ENCODE measurements around the gene HSD17B4.
"Not testable (repeated sequence)": the region's sequence is repeated elsewhere in the genome, so short reads cannot be mapped to it uniquely, and the experiment has no call there.

Gene HSD17B4

DNA sequence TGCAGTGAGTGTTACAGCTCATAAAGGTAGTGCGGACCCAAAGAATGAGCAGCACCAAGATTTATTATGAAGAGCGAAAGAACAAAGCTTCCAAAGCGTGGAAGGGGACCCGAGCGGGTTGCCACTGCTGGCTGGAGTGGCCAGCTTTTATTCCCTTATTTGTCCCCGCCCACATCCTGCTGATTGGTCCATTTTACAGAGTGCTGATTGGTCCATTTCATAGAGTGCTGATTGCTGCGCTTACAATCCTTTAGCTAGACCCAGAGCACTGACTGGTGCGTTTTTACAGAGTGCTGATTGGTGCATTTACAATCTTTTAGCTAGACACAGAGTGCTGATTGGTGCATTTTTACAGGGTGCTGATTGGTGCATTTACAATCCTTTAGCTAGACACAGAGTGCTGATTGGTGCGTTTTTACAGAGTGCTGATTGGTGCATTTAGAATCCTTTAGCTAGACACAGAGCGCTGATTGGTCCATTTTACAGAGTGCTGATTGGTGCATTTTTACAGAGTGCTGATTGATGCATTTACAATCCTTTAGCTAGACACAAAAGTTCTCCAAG is 19.5 kb upstream of the HSD17B4 start:
- not testable (repeated sequence) for DNase-seq

DNA sequence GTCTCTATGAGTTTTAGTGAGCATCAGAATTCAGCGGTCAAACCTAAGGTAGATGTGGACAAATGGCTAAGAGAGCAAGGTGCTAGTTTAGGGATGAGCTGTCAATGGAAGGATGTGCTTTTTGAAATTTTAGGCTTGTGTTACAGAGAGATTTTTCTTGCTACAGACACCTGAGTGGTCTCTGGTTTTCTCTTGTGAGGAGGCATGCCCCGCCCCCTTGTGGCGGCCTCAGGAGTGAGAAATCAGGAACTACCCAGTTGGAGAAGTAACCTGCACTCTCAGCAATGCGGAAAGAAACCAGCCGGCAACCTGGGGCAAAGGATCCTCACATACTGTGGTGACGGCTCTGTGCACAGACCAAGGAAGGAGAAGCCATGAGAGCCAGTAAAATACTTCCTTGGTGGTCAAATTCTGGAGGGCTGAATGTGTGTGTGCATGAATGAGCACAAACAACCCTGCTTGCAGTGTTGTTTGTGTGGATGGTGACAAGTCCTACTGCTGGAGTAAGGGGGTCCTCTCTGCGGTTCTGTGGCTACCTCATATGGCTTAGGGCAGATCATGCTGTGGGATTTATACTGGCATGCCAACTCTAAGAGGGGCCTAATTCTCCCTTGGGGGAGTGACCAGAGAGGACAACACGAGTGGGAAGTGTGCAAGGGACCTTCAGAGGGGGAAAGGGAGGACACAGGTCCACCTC is 16.7 kb upstream of the HSD17B4 start:
- DNase-seq, result peak; percentile 89

DNA sequence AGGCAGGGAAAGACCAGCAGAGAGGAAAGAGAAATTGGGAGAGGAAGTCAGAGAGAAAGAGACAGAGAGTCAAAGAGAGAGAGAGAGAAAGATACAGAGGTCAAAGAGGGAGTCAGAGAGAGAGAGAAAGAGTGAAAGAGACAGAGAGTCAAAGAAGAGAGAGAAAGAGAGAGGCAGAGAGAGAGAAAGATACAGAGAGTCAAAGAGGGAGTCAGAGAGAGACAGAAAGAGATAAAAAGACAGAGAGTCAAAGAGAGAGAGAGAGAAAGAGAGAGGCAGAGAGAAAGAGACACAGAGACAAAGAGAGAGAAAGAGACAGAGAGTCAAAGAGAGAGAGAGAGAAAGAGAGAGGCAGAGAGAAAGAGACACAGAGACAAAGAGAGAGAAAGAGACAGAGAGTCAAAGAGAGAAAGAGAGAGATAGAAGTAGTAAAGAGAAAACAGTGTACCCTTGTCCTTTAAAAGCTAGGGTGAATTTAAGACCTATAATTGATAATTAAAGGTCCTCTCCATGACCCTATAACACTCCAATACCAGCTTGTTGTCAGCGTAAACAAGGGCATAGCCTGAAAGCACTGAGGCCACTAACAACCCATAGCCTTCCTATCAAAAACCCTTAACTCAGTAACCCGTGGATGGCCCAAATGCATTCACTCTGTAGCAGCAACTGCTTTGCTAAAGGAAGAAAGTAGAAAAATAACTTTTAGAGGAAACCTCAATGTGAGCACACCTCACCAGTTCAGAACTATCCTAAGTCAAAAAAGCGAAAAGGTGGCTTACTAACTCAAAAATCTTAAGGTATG is 14.3 kb upstream of the HSD17B4 start:
- DNase-seq, result peak; percentile 43

GRCh38 chr5:119438587-119438917 is 13.7 kb upstream of the HSD17B4 start:
- peak; percentile 89 for DNase-seq

DNA sequence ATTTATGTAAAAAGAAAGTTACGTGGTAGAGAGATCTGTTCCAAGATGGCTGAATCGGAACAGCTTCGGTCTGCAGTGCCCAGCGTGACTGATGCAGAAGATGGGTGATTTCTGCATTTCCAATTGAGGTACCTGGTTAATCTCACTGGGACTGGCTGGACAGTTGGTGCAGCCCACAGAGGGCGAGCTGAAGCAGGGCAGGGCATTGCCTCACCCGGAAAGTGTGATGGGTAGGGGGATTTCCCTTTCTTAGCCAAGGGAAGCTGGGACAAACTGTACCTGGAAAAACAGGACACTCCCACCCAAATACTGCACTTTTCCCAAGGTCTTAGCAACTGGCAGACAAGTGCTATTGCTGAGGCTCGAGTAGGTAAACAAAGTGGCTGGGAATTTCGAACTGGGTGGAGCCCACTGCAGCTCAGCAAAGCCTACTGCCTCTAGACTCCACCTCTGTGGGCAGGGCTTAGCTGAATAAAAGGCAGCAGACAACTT is 13.1 kb upstream of the HSD17B4 start:
- peak; percentile 63 for DNase-seq

- DNase-seq, result not testable (repeated sequence)
These were observed 12.7 kb upstream of the HSD17B4 start for GRCh38 chr5:119439632-119440031.

GRCh38 chr5:119444643-119445042 is 7.7 kb upstream of the HSD17B4 start:
- not testable (repeated sequence) for DNase-seq

GRCh38 chr5:119445544-119445943 is 6.8 kb upstream of the HSD17B4 start:
- DNase-seq, result no peak

GRCh38 chr5:119449882-119450281 is 2.4 kb upstream of the HSD17B4 start:
- no peak for DNase-seq

GRCh38 chr5:119450627-119451026 is 1.7 kb upstream of the HSD17B4 start:
- peak; percentile 44 for DNase-seq

GRCh38 chr5:119451561-119451960 is 736 bp upstream of the HSD17B4 start:
- DNase-seq, result no peak

- no peak for DNase-seq
These were observed 281 bp upstream of the HSD17B4 start for GRCh38 chr5:119452060-119452372.

GRCh38 chr5:119453040-119453373 is 710 bp downstream of the HSD17B4 start:
- DNase-seq, result peak; percentile 74

GRCh38 chr5:119454171-119454570 is 1.9 kb downstream of the HSD17B4 start:
- no peak for DNase-seq

GRCh38 chr5:119458911-119459632 is 6.8 kb downstream of the HSD17B4 start:
- DNase-seq, result no peak

GRCh38 chr5:119465640-119466039 is 13.3 kb downstream of the HSD17B4 start:
- DNase-seq, result no peak

DNA sequence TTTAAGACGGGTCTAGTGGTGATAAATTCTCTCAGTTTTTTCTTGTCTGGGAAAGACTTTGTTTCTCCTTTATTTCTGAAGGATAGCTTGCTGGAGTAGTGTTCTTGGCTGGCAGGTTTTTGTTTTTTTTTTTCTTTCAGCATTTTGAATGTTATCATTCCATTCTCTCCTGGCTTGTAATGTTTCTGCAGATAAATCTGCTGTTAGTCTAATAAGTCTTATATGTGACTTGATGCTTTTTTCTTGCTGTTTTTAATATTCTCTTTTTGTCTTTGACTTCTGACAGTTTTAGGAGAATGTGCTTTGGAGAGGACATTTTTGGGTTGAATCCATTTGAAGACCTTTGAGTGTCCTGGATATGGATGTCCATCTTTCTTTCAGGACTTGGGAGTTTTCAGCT is 16.0 kb downstream of the HSD17B4 start:
- peak; percentile 18 for DNase-seq

GRCh38 chr5:119470105-119470763 is 17.9 kb downstream of the HSD17B4 start:
- no peak for DNase-seq

DNA sequence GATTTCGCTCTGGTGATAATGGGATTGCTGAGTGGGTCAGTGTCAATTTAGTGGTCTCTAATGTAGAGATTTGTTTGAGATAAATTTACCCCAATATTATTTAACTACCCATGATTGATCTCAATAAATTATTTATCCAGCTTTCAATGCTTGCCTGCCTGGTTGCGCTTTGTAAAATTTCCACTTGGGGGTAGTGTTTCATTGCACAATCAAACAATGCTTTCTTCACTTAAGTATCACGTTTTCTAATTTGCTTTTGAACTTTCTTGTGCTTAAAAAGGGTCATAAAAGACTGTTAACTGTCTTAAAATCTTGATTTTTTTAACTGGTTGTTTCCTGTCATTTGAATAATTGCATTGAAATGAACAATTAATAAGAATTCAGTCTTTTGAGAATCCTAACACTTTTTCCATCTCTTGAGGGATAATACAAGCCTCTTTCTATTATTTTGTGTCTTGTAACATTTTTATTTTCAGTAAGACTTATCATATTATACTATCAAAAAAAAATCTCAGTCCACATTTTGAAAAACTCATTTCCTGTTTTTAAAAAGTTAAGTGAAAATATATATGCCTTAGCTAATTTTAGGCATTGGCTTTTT is 18.7 kb downstream of the HSD17B4 start:
- DNase-seq, result peak; percentile 60

- no peak for DNase-seq
These were observed 20.9 kb downstream of the HSD17B4 start for GRCh38 chr5:119473241-119473640.

DNA sequence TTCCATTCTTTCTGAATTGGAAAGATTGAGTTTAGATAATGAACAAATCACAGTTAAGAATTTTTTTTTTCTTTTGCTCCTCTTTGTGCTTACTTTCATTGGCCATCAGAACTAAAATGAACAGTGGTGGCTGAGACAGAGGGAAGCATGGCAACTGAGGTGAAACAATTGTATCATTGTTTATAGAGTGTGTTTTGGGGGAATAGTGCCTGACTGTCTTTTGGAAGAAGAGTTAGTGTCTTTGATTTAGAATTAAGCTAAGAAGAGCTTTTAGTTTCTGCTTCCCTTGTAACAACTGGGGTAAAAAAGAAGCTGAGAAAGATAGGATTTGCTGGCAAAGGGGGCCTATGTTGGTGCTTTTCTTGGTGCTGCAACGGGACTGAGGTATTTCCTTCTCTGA is 24.0 kb downstream of the HSD17B4 start:
- DNase-seq, result no peak

DNA sequence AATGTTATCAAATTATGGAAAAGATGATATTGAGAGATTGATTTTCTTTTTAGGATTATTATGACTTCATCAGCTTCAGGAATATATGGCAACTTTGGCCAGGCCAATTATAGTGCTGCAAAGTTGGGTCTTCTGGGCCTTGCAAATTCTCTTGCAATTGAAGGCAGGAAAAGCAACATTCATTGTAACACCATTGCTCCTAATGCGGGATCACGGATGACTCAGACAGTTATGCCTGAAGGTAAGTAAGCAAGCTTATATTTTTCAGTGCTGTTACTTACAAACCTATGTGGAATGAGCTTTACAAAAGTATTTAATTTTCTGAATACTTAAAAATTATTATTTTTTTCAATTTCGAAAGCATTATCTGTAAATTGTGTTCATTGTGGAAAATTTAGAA is 26.5 kb downstream of the HSD17B4 start:
- DNase-seq, result no peak

- DNase-seq, result not testable (repeated sequence)
These were observed 28.3 kb downstream of the HSD17B4 start for GRCh38 chr5:119480629-119481028.
